H9 (cell line): ENCODE data around the gene WDR7. TPM values are rescaled to one million over a fixed set of nuclear protein-coding genes. Genes with fewer than 3 reads are reported as not detected.

ENCODE experiments used
- DNase-seq: peaks from one replicate; pipeline ENCODE4 v3.0.0-alpha.2; 2017
- H2AFZ ChIP-seq: one replicate; pipeline ENCODE4 v1.6.1; 2013; ENCODE audit warnings: mild to moderate bottlenecking, low read length, control low read depth, moderate library complexity
- H2AK5ac ChIP-seq: 2 replicates; pipeline ENCODE4 v1.6.1; 2013; ENCODE audit warnings: low read length, control low read depth, mixed read lengths; ENCODE audit not compliant: insufficient read length
- H2BK120ac ChIP-seq: one replicate; pipeline ENCODE4 v1.6.1; 2013; ENCODE audit warnings: low read depth, mild to moderate bottlenecking, low read length, control low read depth, inconsistent platforms; ENCODE audit not compliant: poor library complexity, severe bottlenecking
- H2BK12ac ChIP-seq: 2 replicates; pipeline ENCODE4 v1.6.1; 2013; ENCODE audit warnings: low read length, control low read depth, mixed read lengths, low read depth; ENCODE audit not compliant: insufficient read length
- H2BK15ac ChIP-seq: 2 replicates; pipeline ENCODE4 v1.6.1; 2013; ENCODE audit warnings: low read depth, low read length, control low read depth
- H2BK20ac ChIP-seq: one replicate; pipeline ENCODE4 v1.6.1; 2013; ENCODE audit warnings: low read depth, mild to moderate bottlenecking, low read length, control low read depth, inconsistent platforms; ENCODE audit not compliant: poor library complexity, severe bottlenecking
- H2BK5ac ChIP-seq: 2 replicates; pipeline ENCODE4 v1.6.1; 2013; ENCODE audit warnings: low read length, control low read depth, mixed read lengths; ENCODE audit not compliant: insufficient read length
- H3K14ac ChIP-seq: 2 replicates; pipeline ENCODE4 v1.6.1; 2013; ENCODE audit warnings: low read length, control low read depth; ENCODE audit not compliant: insufficient read depth
- H3K18ac ChIP-seq: 2 replicates; pipeline ENCODE4 v1.6.1; 2013; ENCODE audit warnings: low read depth, mild to moderate bottlenecking, mixed read lengths, low read length, control low read depth; ENCODE audit not compliant: insufficient read length
- H3K23ac ChIP-seq: 2 replicates; pipeline ENCODE4 v1.6.1; 2013; ENCODE audit warnings: low read length, control low read depth, mixed read lengths, low read depth; ENCODE audit not compliant: insufficient read length
- H3K23me2 ChIP-seq: 2 replicates; pipeline ENCODE4 v1.6.1; 2013; ENCODE audit warnings: low read depth, mild to moderate bottlenecking, mixed read lengths, low read length, control low read depth; ENCODE audit not compliant: insufficient read length, poor library complexity, severe bottlenecking
- H3K27ac ChIP-seq: 2 replicates; pipeline ENCODE4 v1.5.1; 2013; ENCODE audit warnings: low read length, control low read depth, mixed read lengths, low read depth; ENCODE audit not compliant: insufficient read length
- H3K27me3 ChIP-seq: 2 replicates; pipeline ENCODE4 v1.6.1; 2013; ENCODE audit warnings: low read length, control low read depth, inconsistent platforms; ENCODE audit not compliant: insufficient read depth
- H3K4ac ChIP-seq: 2 replicates; pipeline ENCODE4 v1.6.1; 2013; ENCODE audit warnings: low read depth, mild to moderate bottlenecking, control low read depth, inconsistent platforms, low read length, moderate library complexity
- H3K4me1 ChIP-seq: 2 replicates; pipeline ENCODE4 v1.6.1; 2013; ENCODE audit warnings: low read length, control low read depth, inconsistent platforms; ENCODE audit not compliant: insufficient read depth
- H3K4me2 ChIP-seq: 2 replicates; pipeline ENCODE4 v1.6.1; 2013; ENCODE audit warnings: low read length, control low read depth, mixed read lengths; ENCODE audit not compliant: insufficient read length, insufficient read depth
- H3K56ac ChIP-seq: 2 replicates; pipeline ENCODE4 v1.6.1; 2013; ENCODE audit warnings: low read depth, mild to moderate bottlenecking, mixed read lengths, low read length, control low read depth; ENCODE audit not compliant: insufficient read length
- H3K79me1 ChIP-seq: 2 replicates; pipeline ENCODE4 v1.6.1; 2013; ENCODE audit warnings: low read depth, mild to moderate bottlenecking, moderate library complexity, low read length, control low read depth, inconsistent platforms; ENCODE audit not compliant: insufficient read depth, poor library complexity, severe bottlenecking
- H3K79me2 ChIP-seq: 2 replicates; pipeline ENCODE4 v1.6.1; 2013; ENCODE audit warnings: low read length, control low read depth, inconsistent platforms; ENCODE audit not compliant: insufficient read depth
- H3K9ac ChIP-seq: 2 replicates; pipeline ENCODE4 v1.6.1; 2013; ENCODE audit warnings: low read length, control low read depth, mixed read lengths; ENCODE audit not compliant: insufficient read length; ENCODE audit errors: extremely low read depth
- H3K9me3 ChIP-seq: one replicate; pipeline ENCODE4 v1.6.1; 2013; ENCODE audit warnings: low read depth, low read length, inconsistent platforms; ENCODE audit not compliant: control insufficient read depth
- H3T11ph ChIP-seq: one replicate; pipeline ENCODE4 v1.6.1; 2013; ENCODE audit warnings: mild to moderate bottlenecking, low read length, control low read depth, inconsistent platforms
- H4K20me1 ChIP-seq: one replicate; pipeline ENCODE4 v1.6.1; 2013; ENCODE audit not compliant: control insufficient read depth, insufficient read length, insufficient read depth
- H4K5ac ChIP-seq: 2 replicates; pipeline ENCODE4 v1.6.1; 2013; ENCODE audit warnings: low read depth, mild to moderate bottlenecking, mixed read lengths, low read length, control low read depth; ENCODE audit not compliant: insufficient read length
- H4K8ac ChIP-seq: replicated peaks from 2 replicates; pipeline ENCODE4 v1.6.1; 2013; ENCODE audit warnings: low read length, control low read depth, mixed read lengths, low read depth; ENCODE audit not compliant: insufficient read length
- H4K91ac ChIP-seq: 2 replicates; pipeline ENCODE4 v1.6.1; 2013; ENCODE audit warnings: low read depth, mild to moderate bottlenecking, moderate library complexity, mixed read lengths, low read length, control low read depth; ENCODE audit not compliant: insufficient read length
- H3K27ac Mint-ChIP-seq, 3 experiments: 2 replicates in 2 of 3; 3 replicates in 1 of 3; pipeline ENCODE4 v1.8.0; 2020 to 2021; ENCODE audit warnings: mixed read lengths in 3 of 3, mild to moderate bottlenecking in 1 of 3, moderate library complexity in 1 of 3
- H3K27me3 Mint-ChIP-seq: 2 replicates; pipeline ENCODE4 v1.8.0; 2021; ENCODE audit warnings: low read depth, mild to moderate bottlenecking, moderate library complexity, mixed read lengths
- H3K36me3 Mint-ChIP-seq, 3 experiments: 2 replicates in 2 of 3; 3 replicates in 1 of 3; pipeline ENCODE4 v1.8.0; 2020 to 2021; ENCODE audit warnings: low read depth in 3 of 3, mixed read lengths in 3 of 3; ENCODE audit not compliant: insufficient read depth in 1 of 3
- H3K4me1 Mint-ChIP-seq, 2 experiments: 2 replicates each; pipeline ENCODE4 v1.8.0; 2020; ENCODE audit warnings: mixed read lengths in 2 of 2
- H3K4me3 Mint-ChIP-seq, 2 experiments: 2 replicates in 1 of 2; 3 replicates in 1 of 2; pipeline ENCODE4 v1.8.0; 2020 to 2021; ENCODE audit warnings: mild to moderate bottlenecking in 2 of 2, mixed read lengths in 2 of 2, moderate library complexity in 1 of 2
- H3K9me3 Mint-ChIP-seq, 2 experiments: 2 replicates in 1 of 2; 3 replicates in 1 of 2; pipeline ENCODE4 v1.8.0; 2020; ENCODE audit warnings: mild to moderate bottlenecking in 2 of 2, mixed read lengths in 2 of 2, moderate library complexity in 1 of 2
- CTCF ChIP-seq: fragments of 200-600 bp; sonication (generic); conservative IDR thresholded peaks from 3 replicates; pipeline ENCODE4 v1.8.0; 2021; ENCODE audit warnings: antibody characterized with exemption, mild to moderate bottlenecking
- WGBS: extraction: QIAGEN DNeasy Blood & Tissue Kit; methylation state at CpG from one replicate; pipeline ENCODE4 v1.1.7; 2013; ENCODE audit warnings: missing lambda C conversion rate, low lambda C conversion rate, mixed read lengths; ENCODE audit not compliant: insufficient read length; ENCODE audit errors: extremely low coverage; 5-methylcytosine and 5-hydroxymethylcytosine counted together
- total RNA-seq: library from RNA; stranded (reverse); gene quantifications from 2 replicates; pipeline ENCODE4 v1.2.1, GENCODE V29; 2021

WDR7 gene
- total RNA-seq, 1 experiment from 2014 or later: 14.8 TPM

GRCh38 chr18:57035590-57035989 is 384.4 kb downstream of the WDR7 start:
- H3K27ac ChIP-seq: no peak overlapping the region
- no peaks in the 10 kb centered on the region for H3K9me3 ChIP-seq
- no peak for TF ChIP-seq CTCF
- no peaks in the 10 kb centered on the region for H3K23me2 ChIP-seq
- no peak overlapping the region for H3K14ac ChIP-seq
- no peaks in the 10 kb centered on the region; the same call in 1 of the 2 replicates for H3K4me1 ChIP-seq
- no peak overlapping the region for H3K56ac ChIP-seq
- no peak overlapping the region for H3K4ac ChIP-seq
- H3K4me3 Mint-ChIP-seq: no peak overlapping the region
- peaks cover 5 to 6% of the 10 kb centered on the region in 2 experiments for H3K4me1 Mint-ChIP-seq
- no peak overlapping the region for H2BK20ac ChIP-seq
- H3K4me2 ChIP-seq: no peak overlapping the region
- H3K23ac ChIP-seq: no peak overlapping the region
- no peak overlapping the region for H3T11ph ChIP-seq
- no peaks in the 10 kb centered on the region for H3K27me3 ChIP-seq
- H2BK5ac ChIP-seq: no peak overlapping the region
- no peak overlapping the region for H3K9ac ChIP-seq
- H2AFZ ChIP-seq: no peak overlapping the region
- H2BK15ac ChIP-seq: no peak overlapping the region
- H2AK5ac ChIP-seq: no peak overlapping the region
- H4K5ac ChIP-seq: no peak overlapping the region
- no peak overlapping the region for H2BK120ac ChIP-seq
- H3K36me3 Mint-ChIP-seq: no peaks in the 10 kb centered on the region; a peak in 3 of 7 replicates
- no peak overlapping the region for H2BK12ac ChIP-seq
- DNase-seq: no peak
- no peak overlapping the region for H4K8ac ChIP-seq
- H3K79me2 ChIP-seq: no peaks in the 10 kb centered on the region
- H3K79me1 ChIP-seq: no peaks in the 10 kb centered on the region
- no peaks in the 10 kb centered on the region for H3K27me3 Mint-ChIP-seq
- H3K18ac ChIP-seq: no peak overlapping the region
- WGBS: no CpG with 5 or more reads among the region's 2 CpGs
- H3K9me3 Mint-ChIP-seq: no peaks in the 10 kb centered on the region
- H3K27ac Mint-ChIP-seq: no peak overlapping the region
- no peaks in the 10 kb centered on the region for H4K20me1 ChIP-seq
- H4K91ac ChIP-seq: no peak overlapping the region
